ENCODE results near the gene C16orf82.

C16orf82 gene

GRCh38 chr16:27103954-27104353 is 37.2 kb downstream of the C16orf82 start:
- no peak overlapping the region for H3K27ac ChIP-seq (ENCODE audit: low read depth, low read length)
- TF ChIP-seq CTCF (IDR thresholded peaks at IDR 0.05; ENCODE audit: low read depth, low read length, poor library complexity, severe bottlenecking) (no peak), EZH2phosphoT487 (IDR thresholded peaks at IDR 0.05; ENCODE audit: borderline replicate concordance, low read length) (no peak)
- H3K4me3 ChIP-seq (ENCODE audit: low read length) = no peak overlapping the region
- no peaks in the 10 kb centered on the region for H3F3A ChIP-seq (ENCODE audit: control insufficient read depth, insufficient read depth)
- H3K9me3 ChIP-seq (ENCODE audit: control insufficient read depth, insufficient read depth, low read length) = peaks cover 7% of the 10 kb centered on the region
- H4K20me1 ChIP-seq (ENCODE audit: control insufficient read depth, insufficient read depth, low read depth, low read length) = no peaks in the 10 kb centered on the region
- no peaks in the 10 kb centered on the region for H3K79me2 ChIP-seq (ENCODE audit: control insufficient read depth, low read length)
- no peaks in the 10 kb centered on the region for H3K9me2 ChIP-seq (replicated peaks; ENCODE audit: control insufficient read depth, low read length)
- H3K4me1 ChIP-seq (ENCODE audit: control insufficient read depth, low read length) = peaks cover 7% of the 10 kb centered on the region; the same call in 1 of the 2 replicates
- no peaks in the 10 kb centered on the region for H3K36me3 ChIP-seq (ENCODE audit: control insufficient read depth, low read length)
- H3K27me3 ChIP-seq (ENCODE audit: control insufficient read depth, low read length) = 0 out of 2 replicates have a peak, but pooled peaks cover under 1% of the 10 kb centered on the region
- no peak overlapping the region for H3K4me2 ChIP-seq (ENCODE audit: low read length)

- H3K4me3 ChIP-seq (ENCODE audit: low read length) = no peak overlapping the region
- H3K9me3 ChIP-seq (ENCODE audit: control insufficient read depth, insufficient read depth, low read length) = peaks cover 7% of the 10 kb centered on the region
- no peaks in the 10 kb centered on the region for H4K20me1 ChIP-seq (ENCODE audit: control insufficient read depth, insufficient read depth, low read depth, low read length)
- H3K79me2 ChIP-seq (ENCODE audit: control insufficient read depth, low read length) = no peaks in the 10 kb centered on the region
- H3K4me1 ChIP-seq (ENCODE audit: control insufficient read depth, low read length) = peaks cover 15% of the 10 kb centered on the region
- no peak overlapping the region for H3K4me2 ChIP-seq (ENCODE audit: low read length)
- H3K9me2 ChIP-seq (replicated peaks; ENCODE audit: control insufficient read depth, low read length) = no peaks in the 10 kb centered on the region
- no peaks in the 10 kb centered on the region for H3F3A ChIP-seq (ENCODE audit: control insufficient read depth, insufficient read depth)
- H3K27ac ChIP-seq (ENCODE audit: low read depth, low read length) = no peak overlapping the region
- no peak for TF ChIP-seq EZH2phosphoT487 (IDR thresholded peaks at IDR 0.05; ENCODE audit: borderline replicate concordance, low read length)
- TF ChIP-seq CTCF (IDR thresholded peaks at IDR 0.05; ENCODE audit: low read depth, low read length, poor library complexity, severe bottlenecking) = no peak
- no peaks in the 10 kb centered on the region for H3K36me3 ChIP-seq (ENCODE audit: control insufficient read depth, low read length)
- no peaks in the 10 kb centered on the region for H3K27me3 ChIP-seq (ENCODE audit: control insufficient read depth, low read length)
These were observed 39.6 kb downstream of the C16orf82 start for GRCh38 chr16:27106305-27106704.

- Histone ChIP-seq H3K27ac (ENCODE audit: low read depth, low read length) (no peak overlapping the region), H3K36me3 (ENCODE audit: control insufficient read depth, low read length) (no peaks in the 10 kb centered on the region), H3K79me2 (ENCODE audit: control insufficient read depth, low read length) (no peaks in the 10 kb centered on the region), H4K20me1 (ENCODE audit: control insufficient read depth, insufficient read depth, low read depth, low read length) (no peaks in the 10 kb centered on the region), H3K4me2 (ENCODE audit: low read length) (no peak overlapping the region), H3K27me3 (ENCODE audit: control insufficient read depth, low read length) (no peaks in the 10 kb centered on the region), H3K9me3 (ENCODE audit: control insufficient read depth, insufficient read depth, low read length) (peaks cover 7% of the 10 kb centered on the region), H3K9me2 (replicated peaks; ENCODE audit: control insufficient read depth, low read length) (no peaks in the 10 kb centered on the region), H3K4me3 (ENCODE audit: low read length) (no peak overlapping the region), H3F3A (ENCODE audit: control insufficient read depth, insufficient read depth) (no peaks in the 10 kb centered on the region), H3K4me1 (ENCODE audit: control insufficient read depth, low read length) (peaks cover 18% of the 10 kb centered on the region)
- TF ChIP-seq EZH2phosphoT487 (IDR thresholded peaks at IDR 0.05; ENCODE audit: borderline replicate concordance, low read length) (no peak), CTCF (IDR thresholded peaks at IDR 0.05; ENCODE audit: low read depth, low read length, poor library complexity, severe bottlenecking) (no peak)
These were observed 40.5 kb downstream of the C16orf82 start for GRCh38 chr16:27107185-27107592.

Data from DOHH2 (cell line).